Left cardiac atrium (tissue), 4 donors: ENCODE measurements around the gene COL11A2. TPM values are rescaled to one million over a fixed set of nuclear protein-coding genes. Genes with fewer than 3 reads are reported as not detected.

Experiments
- ATAC-seq, 2 donors: fragments of 200-7000 bp; cut with Tn5 transposase; one replicate each; pipeline ENCODE4 v1.9.1; 2020; ENCODE audit warnings: mild to moderate bottlenecking in 2 of 2, moderate library complexity in 2 of 2
- DNase-seq: peaks from one replicate; pipeline ENCODE4 v3.0.0-alpha.2; 2020
- intact Hi-C, 2 donors: fragments of 100-400 bp; cut with DNase I; formaldehyde crosslinking; loops; one replicate each; pipeline versions ENCODE4 v1.14.1 to v1.15.1; 2022 to 2023
- total RNA-seq, 2 donors: library from RNA; stranded (reverse); fragmentation: NEBNext Ultra II Directional; extraction: Animal tissue kit (Norgen Biotek cat#: 25700); gene quantifications; one replicate each; pipeline ENCODE4 v1.2.1, GENCODE V29; 2021
- donor health status: DM: no; HTN: yes; CAD: no.
- donor health status: DM: no; HTN: yes; CAD: no; lungs with severe emphysema.
- donor health status: DM: yes; HTN: yes; CAD: no.
- donor health status: Dilated cardiomyopathy.

Gene COL11A2
- total RNA-seq, 2 donors from 2014 or later: 0.94 to 1.3 TPM

DNA sequence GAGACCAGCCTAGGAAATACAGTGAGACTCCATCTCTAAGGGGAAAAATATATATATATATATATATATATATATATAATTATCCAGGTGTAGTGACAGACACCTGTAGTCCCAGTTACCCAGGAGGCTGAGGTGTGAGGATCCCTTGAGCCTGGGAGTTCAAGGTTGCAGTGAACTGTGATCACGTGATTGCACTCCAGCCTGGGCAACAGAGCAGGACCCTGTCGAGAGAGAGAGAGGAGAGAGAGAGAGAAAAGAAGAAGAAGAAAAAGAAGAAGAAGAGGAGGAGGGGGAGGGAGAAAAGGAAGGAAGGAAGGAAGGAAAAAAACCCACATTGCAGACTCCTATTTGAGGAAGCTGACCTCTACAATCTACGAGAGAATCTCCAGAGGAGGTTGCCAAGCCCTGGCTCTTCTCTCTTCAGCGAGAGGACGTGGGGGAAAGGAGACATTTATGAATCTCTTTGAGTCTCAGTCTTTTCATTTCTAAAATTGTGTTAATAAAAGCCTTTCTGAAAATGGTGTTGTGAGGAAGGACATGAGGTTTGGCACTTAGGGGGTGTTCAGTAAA lies 49.7 kb downstream of the COL11A2 start:
- no peak for DNase-seq
- intact Hi-C loops: no loop called here
- no peak for ATAC-seq

DNA sequence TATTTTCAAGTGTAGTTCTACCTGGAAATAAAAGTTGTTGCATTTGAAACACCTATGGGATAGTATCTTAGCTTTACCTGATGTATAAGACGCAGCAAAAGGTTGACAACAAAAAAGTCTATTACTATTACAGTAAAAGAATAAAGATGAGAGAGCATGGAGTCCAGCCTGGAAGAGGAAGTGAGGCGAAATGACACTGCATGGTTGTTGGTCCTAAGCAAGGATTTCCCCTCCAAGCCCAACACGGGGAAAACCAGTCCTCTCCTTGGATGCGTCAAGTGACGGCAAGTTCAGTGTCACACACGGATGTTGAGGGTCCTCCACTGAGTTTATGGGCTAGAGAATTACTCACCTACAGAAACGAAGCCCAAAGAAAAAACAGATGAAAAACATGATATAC lies 51.7 kb downstream of the COL11A2 start:
- intact Hi-C loops: no loop called here
- no peak for ATAC-seq

DNA sequence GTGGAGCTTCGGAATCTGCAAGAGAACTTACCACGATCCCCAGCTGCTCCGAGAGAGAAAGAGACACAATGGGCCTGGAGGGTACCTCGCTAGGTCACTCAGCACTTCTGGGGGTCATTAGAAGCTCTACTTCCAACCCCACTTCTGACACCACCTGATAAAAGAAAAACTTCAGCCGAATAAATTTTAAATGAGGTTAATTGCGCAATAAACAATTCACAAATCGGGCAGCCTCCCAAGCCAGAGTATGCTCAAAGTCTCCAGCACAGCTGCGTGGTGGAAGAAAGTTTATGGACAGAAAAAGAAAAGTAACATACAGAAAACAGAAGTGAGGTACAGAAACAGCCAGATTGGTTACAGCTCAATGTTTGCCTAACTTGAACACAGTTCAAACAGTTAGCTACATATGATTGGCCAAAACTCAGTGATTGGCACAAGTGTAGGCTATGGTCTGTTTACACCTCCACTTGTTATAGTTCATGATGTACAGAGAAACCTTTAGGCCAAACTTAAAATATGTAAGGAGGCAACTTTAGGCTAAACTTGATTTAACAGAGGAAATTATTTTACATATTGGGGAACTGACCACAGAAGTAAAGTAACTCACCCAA lies 52.6 kb downstream of the COL11A2 start:
- intact Hi-C loops: no loop called here
- ATAC-seq (no peak), DNase-seq (no peak)

More for the DNA sequence above, 51.7 kb downstream of the COL11A2 start:
- no peak for DNase-seq

DNA sequence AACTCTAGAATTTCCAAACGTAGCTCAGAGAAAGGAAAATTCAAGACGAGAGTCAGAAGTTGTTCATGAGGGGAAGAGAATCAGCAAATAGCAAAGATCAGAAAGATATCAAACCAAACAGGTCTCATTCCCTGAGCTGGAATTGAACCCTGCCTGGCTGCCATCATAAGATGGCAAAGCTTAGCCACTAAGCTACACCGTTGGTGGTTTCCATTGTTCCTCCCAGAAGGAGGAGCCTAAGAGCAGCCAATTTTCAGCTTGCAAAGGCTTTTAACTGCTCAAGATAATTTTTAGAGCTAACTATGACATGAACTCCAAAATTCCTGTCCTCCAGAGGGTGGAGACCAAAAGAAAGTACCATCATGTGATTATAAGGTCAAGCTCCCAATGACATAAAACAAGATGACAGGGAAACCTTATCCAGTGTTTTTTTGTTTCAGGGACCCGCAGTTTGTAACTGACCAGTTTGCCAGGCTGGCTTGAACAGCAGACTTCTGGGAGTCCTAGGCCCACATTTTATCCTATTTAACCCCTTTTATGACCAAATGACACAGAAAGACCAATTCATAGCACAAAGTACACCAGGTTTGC lies 55.9 kb downstream of the COL11A2 start:
- DNase-seq: no peak
- ATAC-seq: no peak
- intact Hi-C loops: no loop called here

DNA sequence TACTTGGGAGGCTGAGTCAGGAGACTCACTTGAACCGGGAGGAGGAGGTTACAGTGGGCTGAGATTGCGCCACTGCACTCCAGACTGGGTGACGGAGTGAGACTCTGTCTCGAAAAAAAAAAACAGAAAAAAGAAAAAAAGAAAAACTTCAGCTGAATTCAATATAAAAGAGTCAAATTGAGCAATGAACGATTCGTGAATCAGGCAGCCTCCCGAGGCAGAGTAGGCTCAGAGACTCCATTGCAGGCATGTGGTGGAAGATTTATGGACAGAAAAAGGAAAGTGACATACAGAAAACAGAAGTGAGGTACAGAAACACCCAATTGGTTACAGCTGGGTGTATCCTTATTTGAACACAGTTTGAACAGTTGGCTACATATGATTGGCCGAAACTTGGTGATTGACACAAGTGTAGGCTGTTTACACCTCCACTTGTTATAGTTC lies 60.2 kb downstream of the COL11A2 start:
- intact Hi-C loops: no loop called here
- DNase-seq (no peak), ATAC-seq (no peak)

GRCh38 chr6:33128318-33128717 lies 63.9 kb downstream of the COL11A2 start:
- ATAC-seq (no peak), DNase-seq (no peak)
- intact Hi-C loops: loop anchor here in 1 of 2 donors (10.0 kb wide), 1 partner anchor 114 kb away; no protein-coding TSS in a partner anchor

GRCh38 chr6:33126101-33126714 lies 66.1 kb downstream of the COL11A2 start:
- ATAC-seq: peak in 1 of 2 donors; percentile 51
- intact Hi-C loops: loop anchor here in 1 of 2 donors (10.0 kb wide), 1 partner anchor 111 kb away; no protein-coding TSS in a partner anchor

DNA sequence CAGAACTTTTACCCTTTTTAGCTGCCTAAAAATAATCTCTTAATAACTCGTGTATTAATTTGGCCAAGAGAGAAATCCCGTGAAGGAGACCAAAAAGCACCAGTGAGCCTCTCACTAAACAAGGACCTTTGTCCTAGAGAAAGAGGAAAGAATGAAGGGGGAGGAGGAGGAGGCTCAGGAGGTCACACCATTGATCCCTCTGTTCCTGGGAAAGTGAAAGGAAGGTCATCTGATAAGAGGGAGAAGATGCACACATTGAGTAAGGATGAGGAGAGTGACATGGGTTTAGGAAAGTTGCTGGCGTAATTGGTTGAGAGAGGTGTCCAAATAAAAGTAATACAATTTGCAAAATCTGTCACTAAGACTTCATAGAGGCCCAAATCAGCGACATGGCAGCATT lies 67.3 kb downstream of the COL11A2 start:
- DNase-seq: no peak
- intact Hi-C loops: loop anchor here in 1 of 2 donors (5.0 to 10.0 kb wide), 2 partner anchors 110 to 122 kb away; no protein-coding TSS in a partner anchor

More at GRCh38 chr6:33126101-33126714, 66.1 kb downstream of the COL11A2 start:
- DNase-seq: peak; percentile 82

GRCh38 chr6:33124525-33124901 lies 67.8 kb downstream of the COL11A2 start:
- DNase-seq (no peak), ATAC-seq (no peak)
- intact Hi-C loops: loop anchor here in 1 of 2 donors (5.0 to 10.0 kb wide), 2 partner anchors 110 to 123 kb away; no protein-coding TSS in a partner anchor

More for the DNA sequence above, 67.3 kb downstream of the COL11A2 start:
- ATAC-seq: no peak

GRCh38 chr6:33123732-33124524 lies 68.3 kb downstream of the COL11A2 start:
- no peak for ATAC-seq
- intact Hi-C loops: loop anchor here in 1 of 2 donors (5.0 to 10.0 kb wide), 2 partner anchors 109 to 123 kb away; no protein-coding TSS in a partner anchor
- DNase-seq: no peak

GRCh38 chr6:33123181-33123580 lies 69.1 kb downstream of the COL11A2 start:
- intact Hi-C loops: loop anchor here in 1 of 2 donors (5.0 to 10.0 kb wide), 2 partner anchors 108 to 124 kb away; no protein-coding TSS in a partner anchor
- ATAC-seq (no peak), DNase-seq (no peak)

DNA sequence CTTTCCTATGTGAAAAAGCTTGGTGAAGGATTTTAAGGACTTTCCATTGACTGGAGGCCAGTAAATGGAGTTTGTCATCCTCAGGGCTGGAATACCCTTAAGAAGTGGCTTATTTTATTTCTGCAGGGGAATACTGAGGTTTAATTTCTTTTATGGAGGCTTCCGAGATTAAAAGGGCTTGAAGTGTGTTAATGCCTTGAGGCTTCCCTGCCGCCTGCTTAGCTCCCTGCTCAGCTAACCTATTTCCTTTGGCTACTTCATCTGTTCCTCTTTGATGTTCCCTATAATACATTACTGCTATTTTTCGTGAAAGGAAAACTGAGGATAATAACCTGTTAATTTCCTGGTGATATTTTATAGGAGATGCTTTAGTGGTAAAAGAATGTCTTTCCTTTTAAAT lies 72.3 kb downstream of the COL11A2 start:
- intact Hi-C loops: loop anchor here in 1 of 2 donors (5.0 to 10.0 kb wide), 2 partner anchors 105 to 127 kb away; no protein-coding TSS in a partner anchor
- ATAC-seq: no peak

GRCh38 chr6:33118525-33119123 lies 73.6 kb downstream of the COL11A2 start:
- no peak for DNase-seq
- intact Hi-C loops: loop anchor here in 1 of 2 donors (10.0 kb wide), 1 partner anchor 104 kb away; no protein-coding TSS in a partner anchor
- ATAC-seq: peak in 1 of 2 donors; percentile 27

More for the DNA sequence above, 72.3 kb downstream of the COL11A2 start:
- DNase-seq: no peak

DNA sequence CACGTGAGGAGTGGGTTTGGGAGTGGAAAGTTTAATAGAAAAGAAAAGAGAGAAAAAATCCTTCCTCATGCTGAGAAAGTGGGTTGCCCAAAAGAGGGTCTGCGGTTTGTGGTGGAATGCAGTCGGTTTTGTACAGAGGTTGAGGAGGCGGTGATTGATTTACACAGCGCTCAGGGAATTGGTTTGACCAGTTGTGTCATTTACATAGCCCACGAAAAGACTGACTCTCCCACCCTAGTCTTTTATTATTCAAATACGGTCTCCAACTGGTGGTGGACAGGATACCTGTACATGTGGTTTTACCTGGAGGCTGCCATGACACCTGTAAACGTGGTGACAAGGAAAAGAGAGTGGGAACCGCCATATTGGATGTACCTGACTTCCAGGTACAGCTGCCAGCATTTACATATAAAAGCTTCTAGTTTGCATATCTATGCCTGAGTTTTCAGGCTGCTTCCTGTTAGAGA lies 74.4 kb downstream of the COL11A2 start:
- ATAC-seq (no peak), DNase-seq (no peak)
- intact Hi-C loops: loop anchor here in 1 of 2 donors (10.0 kb wide), 1 partner anchor 103 kb away; no protein-coding TSS in a partner anchor

GRCh38 chr6:33116841-33117711 lies 75.2 kb downstream of the COL11A2 start:
- intact Hi-C loops: loop anchor here in 1 of 2 donors (10.0 kb wide), 1 partner anchor 102 kb away; no protein-coding TSS in a partner anchor
- no peak for DNase-seq

DNA sequence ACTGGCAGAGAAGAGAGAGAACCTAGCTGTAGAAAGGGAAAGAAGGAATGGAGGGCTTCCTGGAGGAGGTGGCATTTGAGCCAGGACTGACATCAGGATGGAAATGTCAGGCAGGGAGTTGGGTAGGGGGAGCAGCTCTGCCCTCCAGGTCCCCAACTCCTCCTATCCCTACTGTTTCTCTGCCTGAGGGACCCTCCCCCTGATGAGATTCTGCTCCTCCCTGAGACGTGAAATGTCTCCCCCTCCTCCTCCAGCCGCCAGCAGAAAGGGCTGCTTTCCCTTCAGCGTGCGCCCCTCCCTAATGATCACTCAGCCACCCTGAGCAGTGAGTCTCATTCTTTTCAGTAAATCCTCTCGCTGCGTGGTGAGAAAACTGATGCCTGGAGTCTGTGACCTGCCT lies 75.8 kb downstream of the COL11A2 start:
- intact Hi-C loops: loop anchor here in 1 of 2 donors (10.0 kb wide), 1 partner anchor 102 kb away; no protein-coding TSS in a partner anchor
- no peak for ATAC-seq
- no peak for DNase-seq

More at GRCh38 chr6:33116841-33117711, 75.2 kb downstream of the COL11A2 start:
- no peak for ATAC-seq

- intact Hi-C loops: loop anchor here in 1 of 2 donors (10.0 kb wide), 1 partner anchor 100 kb away; no protein-coding TSS in a partner anchor
- no peak for DNase-seq
- ATAC-seq: no peak
Measured at GRCh38 chr6:33114406-33114805, 77.9 kb downstream of the COL11A2 start.
